IPS-18c (cell line): Measurements from ENCODE around the gene PDRG1.
"Not testable (repeated sequence)": the region's sequence is repeated elsewhere in the genome, so short reads cannot be mapped to it uniquely, and the experiment has no call there.

Experiments used
- H3K4me3 ChIP-seq: 2 replicates; pipeline ENCODE4 v1.7.0; 2013; ENCODE audit warnings: low read depth, mild to moderate bottlenecking, low read length, moderate library complexity; ENCODE audit not compliant: insufficient read depth
- H3K9me3 ChIP-seq: one replicate; pipeline ENCODE4 v1.6.1; 2013; ENCODE audit warnings: mild to moderate bottlenecking, low read length, moderate library complexity; ENCODE audit not compliant: control insufficient read depth, insufficient read depth

The PDRG1 gene

DNA sequence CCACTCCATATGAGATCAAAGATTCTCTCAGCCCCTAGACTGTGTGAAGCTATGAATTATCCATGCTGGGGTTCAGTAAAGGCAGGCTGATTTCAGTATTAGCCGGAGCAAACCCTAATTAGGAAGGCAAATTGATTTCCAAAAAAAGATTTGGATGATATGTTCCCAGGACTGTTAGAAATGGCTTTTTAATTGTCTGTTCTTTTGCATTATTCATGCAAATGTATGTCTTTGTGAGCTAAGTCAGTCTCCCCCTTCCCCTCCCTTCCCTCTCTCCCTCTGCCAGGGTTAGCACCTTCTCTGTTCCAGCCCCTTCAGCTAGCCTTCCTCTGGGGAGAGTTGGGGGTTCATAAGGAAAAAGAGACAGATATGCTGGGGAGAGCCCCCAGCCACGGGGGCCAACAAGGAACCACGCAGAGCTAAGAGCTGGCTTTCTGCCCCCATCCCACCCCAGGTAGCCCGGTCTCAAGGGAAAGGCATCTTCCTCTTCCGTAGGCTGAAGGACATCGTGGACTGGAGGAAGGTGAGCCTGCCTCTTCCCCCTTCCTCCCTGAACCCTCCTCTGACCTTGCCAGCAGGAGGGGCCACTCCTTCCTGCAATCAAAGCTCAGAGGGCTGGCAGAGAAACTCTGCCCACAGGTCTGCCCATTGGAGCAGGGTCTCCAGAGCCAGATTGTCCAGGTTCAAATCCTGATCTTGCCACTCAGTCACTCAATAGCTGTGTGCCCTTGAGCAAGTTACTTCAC is 32.3 kb downstream of the PDRG1 start:
- H3K9me3 ChIP-seq: no peaks in the 10 kb centered on the region
- H3K4me3 ChIP-seq: no peak overlapping the region

DNA sequence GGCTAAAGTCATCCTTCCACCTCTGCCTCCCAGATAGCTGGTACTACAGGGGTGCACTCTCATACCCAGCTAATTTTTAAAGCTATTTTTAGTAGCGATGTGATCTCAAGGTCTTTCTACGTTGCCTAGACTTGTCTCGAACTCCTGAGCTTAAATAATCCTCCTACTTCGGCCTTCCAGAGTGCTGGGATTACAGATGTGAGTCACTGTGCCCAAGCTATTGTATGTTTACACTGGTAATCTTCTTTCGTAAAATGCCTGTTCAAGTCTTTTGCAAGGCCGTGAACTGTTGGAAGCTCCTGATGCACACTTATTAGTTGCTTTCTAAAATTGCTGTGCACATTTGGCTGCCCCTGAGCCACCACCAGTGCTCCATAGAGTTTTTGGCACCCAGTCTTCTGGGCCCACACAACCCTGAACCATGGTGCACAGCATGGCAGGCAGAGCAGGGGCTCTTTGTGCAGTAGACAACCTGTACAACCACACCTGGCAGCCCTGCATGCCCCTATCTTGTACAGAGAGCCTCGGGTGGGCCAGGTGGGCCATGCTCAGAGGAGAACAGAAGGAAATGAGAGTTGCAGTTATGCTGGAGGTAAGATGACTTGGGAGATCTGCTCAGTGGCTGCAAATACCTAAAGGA is 33.3 kb downstream of the PDRG1 start:
- no peaks in the 10 kb centered on the region for H3K9me3 ChIP-seq
- H3K4me3 ChIP-seq: no peak overlapping the region

DNA sequence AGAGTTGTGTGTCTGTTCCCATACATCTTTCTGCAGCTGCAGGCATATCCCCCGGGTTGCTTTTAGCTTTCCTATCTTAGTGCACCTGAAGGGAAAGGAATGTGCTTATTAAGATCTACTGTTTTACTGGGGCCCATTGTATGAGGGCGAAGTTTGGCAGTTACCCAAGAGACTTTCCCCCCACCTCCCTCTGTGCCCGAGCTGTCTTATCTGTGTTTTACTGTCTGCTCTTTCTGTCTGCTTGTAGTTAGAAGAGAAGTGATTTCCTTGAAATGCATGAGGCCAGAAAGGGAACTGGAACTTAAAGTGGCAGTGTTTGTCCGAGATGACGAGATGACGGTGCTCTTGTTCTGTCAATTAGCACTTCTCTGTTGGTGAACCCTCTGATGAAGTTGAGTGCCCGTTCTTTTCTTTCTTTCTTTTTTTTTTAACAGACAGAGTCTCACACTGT is 33.9 kb downstream of the PDRG1 start:
- not testable (repeated sequence) for H3K9me3 ChIP-seq

DNA sequence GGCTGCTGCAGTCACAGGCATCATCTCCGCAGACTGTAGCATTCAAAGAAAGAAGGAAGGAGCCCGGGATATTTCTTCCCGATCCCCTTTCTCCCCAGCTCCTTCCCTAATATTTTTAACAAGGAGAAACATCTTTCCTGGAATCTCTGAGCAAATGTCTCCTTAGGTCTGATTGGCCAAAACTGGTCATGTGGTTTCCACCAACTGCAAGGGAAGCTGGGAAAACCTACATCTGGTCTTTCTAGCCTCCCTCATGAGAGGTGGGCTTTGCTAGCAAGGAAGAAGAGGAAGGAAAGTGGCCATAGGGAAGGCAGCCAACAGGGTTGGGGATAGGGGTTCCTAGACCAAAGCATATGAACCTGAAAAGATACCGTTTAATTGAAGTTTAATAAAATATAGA is 35.1 kb downstream of the PDRG1 start:
- Histone ChIP-seq H3K9me3 (no peaks in the 10 kb centered on the region), H3K4me3 (no peak overlapping the region)

More for the DNA sequence above, 33.9 kb downstream of the PDRG1 start:
- H3K4me3 ChIP-seq: not testable (repeated sequence)

DNA sequence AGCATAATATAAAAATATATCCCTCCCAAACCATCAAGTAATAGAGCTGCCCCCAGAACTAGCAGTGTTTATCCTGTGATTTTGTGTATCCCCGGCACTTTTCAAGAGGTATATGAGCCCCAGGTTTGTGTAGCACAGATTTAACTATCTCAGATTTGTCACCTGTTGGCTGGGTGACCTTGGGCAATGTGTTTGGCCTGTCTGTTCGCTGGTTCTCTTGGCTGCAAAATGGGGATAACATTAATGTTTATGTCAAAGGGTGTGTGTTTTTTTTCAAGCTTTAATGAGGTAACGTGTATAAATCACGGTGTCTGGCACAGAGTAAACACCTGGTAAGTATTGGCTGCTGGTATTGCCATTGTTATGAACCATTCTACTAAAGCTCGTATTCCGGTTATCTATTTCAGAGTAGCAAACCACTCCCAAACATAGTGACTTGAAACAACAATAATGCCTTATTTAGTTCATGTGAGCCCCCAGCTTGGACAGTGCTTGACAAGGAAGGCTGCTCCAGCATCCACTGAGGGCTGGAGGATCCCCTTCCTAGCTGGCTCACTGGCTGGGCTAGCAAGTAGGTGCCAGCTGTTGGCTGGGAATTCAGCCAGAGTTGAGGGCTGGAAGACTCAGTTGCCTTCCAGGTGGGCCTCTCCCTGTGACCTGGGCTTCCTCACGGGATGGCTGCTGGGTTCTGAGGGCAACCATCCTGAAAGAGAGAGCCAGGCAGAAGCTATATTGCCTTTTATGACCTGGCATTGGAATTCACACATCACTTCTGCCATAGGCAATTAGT is 36.2 kb downstream of the PDRG1 start:
- no peaks in the 10 kb centered on the region for H3K9me3 ChIP-seq
- H3K4me3 ChIP-seq: no peak overlapping the region

DNA sequence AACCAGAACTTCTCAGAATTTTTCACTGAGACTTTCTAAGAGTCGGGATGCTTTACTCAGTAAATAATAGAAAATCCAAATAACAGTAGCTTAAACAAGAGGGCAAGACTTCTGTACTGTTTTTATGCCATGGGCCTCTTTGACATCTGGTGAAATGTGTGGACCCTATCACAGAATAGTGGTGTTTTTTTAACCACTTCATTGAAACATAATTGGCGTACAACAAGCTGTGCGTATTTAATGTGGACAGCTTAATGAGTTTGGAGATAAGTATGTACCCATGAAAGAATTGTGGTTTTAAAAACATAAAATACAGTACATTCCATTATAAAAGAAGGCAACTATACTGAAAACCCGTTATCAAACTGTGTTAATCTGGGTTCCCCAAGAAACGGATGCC is 37.7 kb downstream of the PDRG1 start:
- no peak overlapping the region for H3K4me3 ChIP-seq
- no peaks in the 10 kb centered on the region for H3K9me3 ChIP-seq

DNA sequence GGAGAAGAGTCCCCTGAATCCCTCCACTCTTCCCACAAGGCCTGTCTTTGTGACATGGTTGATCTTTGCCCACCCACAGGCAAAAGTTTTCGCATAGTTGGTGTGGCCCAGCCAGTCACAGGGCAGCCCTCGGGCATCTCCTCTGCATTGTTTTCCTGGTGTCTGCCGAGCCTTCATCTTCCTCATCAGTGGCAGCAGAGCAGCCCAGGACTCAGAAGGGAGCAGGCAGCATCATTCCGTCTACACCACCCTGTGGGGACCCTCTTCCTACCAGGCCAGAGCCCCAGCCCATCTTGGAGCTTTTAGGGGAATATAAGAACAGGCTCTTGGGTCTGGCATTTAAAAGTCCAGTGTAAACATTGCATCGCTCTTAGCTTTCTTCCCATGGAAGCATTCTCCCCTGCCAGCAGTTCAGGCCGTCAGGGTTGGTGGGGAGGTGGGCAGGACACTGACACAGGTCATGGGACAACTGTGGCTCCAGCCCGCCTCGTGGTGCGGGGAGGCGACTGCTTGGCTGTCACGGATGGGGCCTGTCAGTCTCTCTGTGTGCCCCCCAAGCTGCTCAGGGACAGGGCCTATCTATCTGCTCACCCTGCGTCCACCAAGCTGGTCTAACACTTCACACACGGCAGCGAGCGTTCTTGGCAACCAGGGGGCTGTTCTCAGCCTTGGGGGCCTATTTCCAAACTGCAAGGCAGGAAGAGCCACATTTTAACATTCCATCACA is 38.3 kb downstream of the PDRG1 start:
- H3K9me3 ChIP-seq: no peaks in the 10 kb centered on the region

GRCh38 chr20:31910071-31910803 is 41.6 kb downstream of the PDRG1 start:
- no peaks in the 10 kb centered on the region for H3K9me3 ChIP-seq
- H3K4me3 ChIP-seq: no peak overlapping the region

More for the DNA sequence above, 38.3 kb downstream of the PDRG1 start:
- H3K4me3 ChIP-seq: no peak overlapping the region

DNA sequence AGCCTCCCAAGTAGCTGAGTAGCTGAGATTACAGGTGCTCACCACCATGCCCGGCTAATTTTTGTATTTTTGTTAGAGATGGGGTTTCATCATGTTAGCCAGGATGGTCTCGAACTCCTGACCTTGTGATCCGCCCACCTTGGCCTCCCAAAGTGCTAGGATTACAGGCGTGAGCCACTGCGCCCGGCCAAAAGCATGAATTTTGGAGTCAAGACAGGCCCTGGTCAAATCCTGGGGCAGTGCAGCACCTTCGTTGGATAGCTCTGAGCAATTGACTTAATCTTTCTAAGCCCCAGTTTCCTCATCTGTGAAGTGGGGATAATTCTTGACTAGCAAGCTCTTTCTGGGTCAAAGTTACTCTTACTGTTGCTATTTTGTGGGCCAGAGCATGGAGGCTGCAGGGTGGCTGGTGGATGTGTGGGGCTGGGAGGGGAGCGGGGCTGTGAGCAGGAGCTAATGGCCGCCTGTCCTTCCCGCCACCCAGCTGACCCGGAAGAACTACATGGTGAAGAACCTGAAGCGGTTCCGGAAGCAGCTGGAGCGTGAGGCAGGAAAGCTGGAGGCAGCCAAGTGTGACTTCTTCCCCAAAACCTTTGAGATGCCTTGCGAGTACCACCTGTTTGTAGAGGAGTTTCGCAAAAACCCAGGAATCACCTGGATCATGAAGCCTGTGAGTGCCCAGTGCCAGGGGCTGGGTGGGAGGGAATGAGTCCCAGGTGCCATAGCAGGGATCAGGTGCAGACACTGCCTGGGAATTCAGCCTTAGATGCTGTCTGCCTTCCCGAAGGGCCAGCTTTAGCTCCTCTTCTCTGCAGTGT is 42.4 kb downstream of the PDRG1 start:
- no peak overlapping the region for H3K4me3 ChIP-seq

DNA sequence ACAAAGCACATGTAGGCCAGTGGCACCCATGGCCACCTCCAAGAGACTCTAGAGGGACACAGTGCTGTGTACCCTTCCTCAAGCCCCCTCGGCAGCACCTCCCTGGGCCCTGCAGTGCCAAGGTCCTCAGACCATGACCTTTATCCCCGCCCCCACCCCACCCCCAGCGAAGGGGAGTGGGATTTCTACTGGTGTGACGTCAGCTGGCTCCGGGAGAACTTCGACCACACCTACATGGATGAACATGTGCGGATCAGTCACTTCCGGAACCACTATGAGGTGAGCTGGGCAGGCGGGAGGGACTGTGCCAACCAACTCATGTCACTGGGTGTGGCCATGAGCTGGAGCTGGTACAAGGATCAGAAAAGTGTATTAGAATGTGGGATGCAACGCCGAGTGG is 43.4 kb downstream of the PDRG1 start:
- no peak overlapping the region for H3K4me3 ChIP-seq
- no peaks in the 10 kb centered on the region for H3K9me3 ChIP-seq

More for the DNA sequence above, 42.4 kb downstream of the PDRG1 start:
- no peaks in the 10 kb centered on the region for H3K9me3 ChIP-seq

DNA sequence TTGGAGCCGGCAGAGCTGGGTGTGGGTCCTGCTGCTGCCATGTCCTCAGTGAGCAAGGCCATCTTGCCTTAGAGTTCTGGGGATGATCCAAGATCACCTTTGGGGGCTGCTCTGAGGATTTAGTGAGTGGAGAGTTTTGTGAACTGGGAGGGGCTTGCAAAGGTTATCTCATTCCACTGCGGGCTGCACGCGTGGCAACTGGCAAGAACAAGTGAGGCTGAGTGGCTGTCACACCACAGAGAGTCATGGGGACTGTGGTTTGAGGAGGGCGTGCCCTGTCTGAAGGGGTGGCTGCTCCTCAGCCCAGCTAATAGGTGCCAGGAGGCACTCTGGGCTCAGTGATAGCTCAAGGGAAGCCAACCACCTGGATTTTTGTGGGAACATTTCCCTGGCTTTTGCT is 43.8 kb downstream of the PDRG1 start:
- no peaks in the 10 kb centered on the region for H3K9me3 ChIP-seq
- no peak overlapping the region for H3K4me3 ChIP-seq

GRCh38 chr20:31907046-31907445 is 44.8 kb downstream of the PDRG1 start:
- H3K4me3 ChIP-seq: no peak overlapping the region
- H3K9me3 ChIP-seq: no peaks in the 10 kb centered on the region

- no peaks in the 10 kb centered on the region for H3K9me3 ChIP-seq
- no peak overlapping the region for H3K4me3 ChIP-seq
Observed at GRCh38 chr20:31906001-31906400, 45.8 kb downstream of the PDRG1 start.

GRCh38 chr20:31903627-31904386 is 48.0 kb downstream of the PDRG1 start:
- Histone ChIP-seq H3K4me3 (no peak overlapping the region), H3K9me3 (no peaks in the 10 kb centered on the region)

- Histone ChIP-seq H3K4me3 (no peak overlapping the region), H3K9me3 (no peaks in the 10 kb centered on the region)
Observed at GRCh38 chr20:31901615-31902014, 50.2 kb downstream of the PDRG1 start.
